Ascending aorta (tissue), 2 donors: Measurements from ENCODE around the gene NBAS. TPM values are rescaled to one million over a fixed set of nuclear protein-coding genes. Genes with fewer than 3 reads are reported as not detected.

Experiments
- DNase-seq, 2 donors: peaks; one replicate each; pipeline ENCODE4 v3.0.0-alpha.2; 2019; ENCODE audit warnings: low spot score in 2 of 2
- H3K27ac ChIP-seq, 2 donors: fragments of 200-600 bp; sonication (generic); one replicate each; pipeline ENCODE4 v1.5.1; 2016 to 2017; ENCODE audit warnings: mild to moderate bottlenecking in 1 of 2
- H3K27me3 ChIP-seq: fragments of 200-600 bp; sonication (generic); one replicate; pipeline ENCODE4 v1.5.1; 2017
- H3K36me3 ChIP-seq, 2 donors: fragments of 200-600 bp; sonication (generic); one replicate each; pipeline ENCODE4 v1.5.1; 2016
- H3K4me1 ChIP-seq, 2 donors: fragments of 200-600 bp; sonication (generic); one replicate each; pipeline ENCODE4 v1.5.1; 2016 to 2017; ENCODE audit warnings: mild to moderate bottlenecking in 1 of 2
- H3K4me3 ChIP-seq, 2 donors: fragments of 200-600 bp; sonication (generic); one replicate each; pipeline ENCODE4 v1.5.1; 2016 to 2017; ENCODE audit warnings: mild to moderate bottlenecking in 1 of 2
- H3K9me3 ChIP-seq, 2 donors: fragments of 200-600 bp; sonication (generic); one replicate each; pipeline ENCODE4 v1.5.1; 2016
- intact Hi-C: fragments of 100-400 bp; cut with DNase I; formaldehyde crosslinking; loops from one replicate; pipeline ENCODE4 v1.15.1; 2023
- total RNA-seq: library from RNA; depleted of rRNA; stranded (reverse); fragments of >200 nt; gene quantifications from one replicate; pipeline ENCODE4 v1.1.0, GENCODE V29; 2016
- TF ChIP-seq, protein P1 (sequence below), 3 experiments: fragments of 200-600 bp in 2 of 3; fragments of 450-650 bp in 1 of 3; sonication (generic) in 2 of 3; IDR thresholded peaks; one replicate each; pipeline ENCODE4 v1.5.1; 2016 to 2019; ENCODE audit warnings: antibody characterized with exemption in 3 of 3, mild to moderate bottlenecking in 1 of 3, moderate library complexity in 1 of 3

NBAS gene
- total RNA-seq, 1 donor from 2014 or later, result 37.1 TPM

DNA sequence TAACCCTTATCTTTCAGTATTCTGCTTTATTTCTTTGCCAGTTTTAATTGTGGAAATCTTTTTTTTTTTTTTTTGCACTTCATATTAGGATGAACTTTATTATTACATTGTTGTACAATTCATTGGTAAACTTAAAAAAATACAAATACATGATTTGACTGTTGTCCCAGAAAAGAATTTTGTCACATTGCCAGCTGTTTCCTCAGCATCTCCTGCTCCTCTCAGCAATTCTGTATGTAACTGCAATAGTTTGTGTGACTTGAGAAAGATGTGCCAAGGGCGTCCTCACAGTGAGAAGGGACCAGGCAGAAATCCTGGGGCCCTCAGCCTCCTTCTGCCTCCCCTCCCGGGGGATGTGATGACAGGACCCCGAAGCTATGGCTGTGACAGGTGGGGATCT is 254.4 kb downstream of the NBAS start:
- TF ChIP-seq, protein P1, sequence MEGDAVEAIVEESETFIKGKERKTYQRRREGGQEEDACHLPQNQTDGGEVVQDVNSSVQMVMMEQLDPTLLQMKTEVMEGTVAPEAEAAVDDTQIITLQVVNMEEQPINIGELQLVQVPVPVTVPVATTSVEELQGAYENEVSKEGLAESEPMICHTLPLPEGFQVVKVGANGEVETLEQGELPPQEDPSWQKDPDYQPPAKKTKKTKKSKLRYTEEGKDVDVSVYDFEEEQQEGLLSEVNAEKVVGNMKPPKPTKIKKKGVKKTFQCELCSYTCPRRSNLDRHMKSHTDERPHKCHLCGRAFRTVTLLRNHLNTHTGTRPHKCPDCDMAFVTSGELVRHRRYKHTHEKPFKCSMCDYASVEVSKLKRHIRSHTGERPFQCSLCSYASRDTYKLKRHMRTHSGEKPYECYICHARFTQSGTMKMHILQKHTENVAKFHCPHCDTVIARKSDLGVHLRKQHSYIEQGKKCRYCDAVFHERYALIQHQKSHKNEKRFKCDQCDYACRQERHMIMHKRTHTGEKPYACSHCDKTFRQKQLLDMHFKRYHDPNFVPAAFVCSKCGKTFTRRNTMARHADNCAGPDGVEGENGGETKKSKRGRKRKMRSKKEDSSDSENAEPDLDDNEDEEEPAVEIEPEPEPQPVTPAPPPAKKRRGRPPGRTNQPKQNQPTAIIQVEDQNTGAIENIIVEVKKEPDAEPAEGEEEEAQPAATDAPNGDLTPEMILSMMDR (IDR thresholded peaks at IDR 0.05), result no peak
- no peaks in the 10 kb centered on the region for H3K4me1 ChIP-seq
- no peaks in the 10 kb centered on the region for H3K9me3 ChIP-seq
- DNase-seq, result no peak
- no peak overlapping the region for H3K4me3 ChIP-seq
- H3K36me3 ChIP-seq, result peaks cover 12 to 58% of the 10 kb centered on the region in 2 donors
- H3K27me3 ChIP-seq, result no peaks in the 10 kb centered on the region
- intact Hi-C loops, result no loop called here
- no peak overlapping the region for H3K27ac ChIP-seq

DNA sequence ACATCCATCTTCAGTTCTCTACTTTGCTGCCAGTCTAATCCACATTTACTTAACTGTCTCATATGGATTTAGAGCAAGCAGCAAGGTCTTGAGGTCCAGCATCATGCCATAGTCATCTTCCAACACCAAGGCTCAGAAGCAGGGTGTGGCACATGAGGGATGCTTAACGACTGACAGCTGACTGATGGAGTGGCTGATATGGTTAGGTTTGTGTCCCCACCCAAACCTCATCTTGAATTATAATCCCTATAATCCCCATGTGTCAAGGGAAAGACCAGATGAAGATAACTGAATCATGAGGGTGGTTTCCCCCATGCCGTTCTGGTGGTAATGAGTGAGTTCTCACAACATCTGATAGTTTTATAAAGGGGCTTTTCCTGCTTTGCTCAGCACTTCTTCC is 257.3 kb downstream of the NBAS start:
- H3K27ac ChIP-seq, result no peak overlapping the region
- TF ChIP-seq, protein P1 (IDR thresholded peaks at IDR 0.05), result no peak
- intact Hi-C loops, result no loop called here
- no peaks in the 10 kb centered on the region for H3K27me3 ChIP-seq
- H3K4me1 ChIP-seq, result no peaks in the 10 kb centered on the region
- DNase-seq, result no peak
- H3K4me3 ChIP-seq, result no peak overlapping the region
- no peaks in the 10 kb centered on the region for H3K9me3 ChIP-seq
- peaks cover 14 to 74% of the 10 kb centered on the region in 2 donors for H3K36me3 ChIP-seq

DNA sequence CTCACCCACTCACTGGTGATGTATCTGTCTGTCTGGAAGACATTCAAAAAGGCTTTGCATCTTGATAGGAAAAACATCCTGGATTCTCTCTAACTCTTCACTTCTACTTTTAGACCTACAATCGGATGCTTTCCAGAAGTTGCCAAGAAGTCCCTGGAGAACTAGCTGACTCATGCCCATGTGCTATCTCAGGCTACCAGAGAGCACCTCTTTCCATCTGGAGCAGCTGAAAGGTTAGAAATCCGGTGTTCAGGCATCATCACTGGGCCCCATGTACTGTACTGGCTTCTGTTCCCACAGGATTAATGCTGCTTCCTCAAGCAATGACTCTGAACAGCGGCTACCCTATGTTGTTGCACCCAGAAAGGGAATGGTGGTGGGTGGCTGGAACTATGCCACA is 259.0 kb downstream of the NBAS start:
- TF ChIP-seq, protein P1 (IDR thresholded peaks at IDR 0.05), result no peak
- Histone ChIP-seq H3K4me1 (no peaks in the 10 kb centered on the region), H3K27me3 (no peaks in the 10 kb centered on the region), H3K9me3 (no peaks in the 10 kb centered on the region), H3K36me3 (peaks cover 14 to 64% of the 10 kb centered on the region in 2 donors), H3K27ac (no peak overlapping the region), H3K4me3 (no peak overlapping the region)
- no peak for DNase-seq
- intact Hi-C loops, result no loop called here

DNA sequence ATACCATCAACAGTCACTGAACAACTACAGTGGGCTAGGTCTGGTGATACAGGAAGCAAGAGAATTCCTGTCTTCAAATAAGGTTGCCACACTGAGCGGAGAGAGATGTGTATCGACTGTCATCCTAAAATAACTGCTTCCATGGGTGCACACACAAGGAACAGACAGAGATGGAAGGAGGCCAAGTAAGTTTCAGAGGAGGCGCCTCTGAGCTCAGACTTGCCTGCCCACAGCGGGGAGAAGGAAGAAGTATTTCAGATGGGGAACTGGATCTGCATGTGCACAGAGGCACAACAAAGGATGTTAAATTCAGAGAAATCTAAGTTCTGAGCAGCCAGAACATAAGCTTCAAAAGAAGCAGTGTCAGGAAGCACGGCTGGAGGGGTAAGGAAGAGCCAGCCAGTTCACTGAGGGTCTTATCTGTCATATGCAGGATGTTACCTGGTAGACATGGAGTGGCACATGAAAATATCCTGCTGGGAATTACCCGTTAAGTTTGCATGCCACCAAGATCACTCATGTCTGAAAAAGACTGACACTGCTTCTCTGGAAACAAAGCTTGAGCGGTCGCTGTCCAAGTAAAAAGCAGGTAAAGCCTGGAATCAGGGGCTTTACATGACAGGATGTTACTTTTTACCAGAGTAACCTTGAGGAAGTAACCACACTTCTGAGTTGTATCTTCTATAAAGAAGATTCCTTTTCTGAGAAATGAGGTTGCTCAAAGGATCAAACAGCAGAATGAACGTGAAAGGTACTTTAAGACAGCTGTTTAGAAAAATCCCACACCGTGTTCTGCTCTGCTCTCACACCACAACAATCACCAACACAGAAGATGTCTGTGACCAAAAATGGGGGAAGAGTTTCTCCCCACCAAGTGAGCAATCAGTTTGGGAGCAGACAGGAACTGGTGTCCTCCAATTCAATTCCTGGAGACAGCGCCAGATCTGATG is 260.2 kb downstream of the NBAS start:
- H3K36me3 ChIP-seq, result peaks cover 11 to 51% of the 10 kb centered on the region in 2 donors

DNA sequence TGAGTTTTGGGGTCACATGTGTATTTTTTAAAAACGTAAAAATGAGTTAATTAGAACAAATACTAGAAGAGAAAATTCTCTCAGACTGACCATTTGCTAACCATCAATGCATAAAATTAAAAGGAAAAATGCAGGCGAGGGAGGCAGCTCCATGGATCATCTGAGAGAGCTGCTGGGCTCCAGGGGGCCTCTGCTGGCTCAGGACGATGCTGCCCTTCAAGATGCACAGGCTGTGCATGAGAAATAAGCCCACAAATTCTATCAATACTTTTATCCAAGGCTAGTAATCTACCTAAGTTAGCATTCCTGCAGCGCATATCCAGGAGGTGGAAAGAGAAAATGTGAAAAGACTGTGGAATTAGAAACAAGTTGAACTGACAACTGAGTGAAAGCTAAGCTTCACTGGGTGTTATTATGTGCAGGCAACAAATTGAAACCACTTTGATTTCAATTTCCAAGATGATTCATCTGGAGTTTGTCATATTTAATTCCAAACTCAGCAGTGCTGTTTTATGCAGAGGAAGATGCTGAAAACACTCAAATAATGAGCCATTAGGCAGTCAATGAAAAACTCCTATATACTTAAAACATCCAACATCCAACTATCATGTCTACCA is 261.1 kb downstream of the NBAS start:
- intact Hi-C loops, result no loop called here
- DNase-seq, result no peak
- no peaks in the 10 kb centered on the region for H3K9me3 ChIP-seq
- H3K4me3 ChIP-seq, result no peak overlapping the region
- peaks cover 11 to 43% of the 10 kb centered on the region in 2 donors for H3K36me3 ChIP-seq
- TF ChIP-seq, protein P1 (IDR thresholded peaks at IDR 0.05), result no peak
- no peak overlapping the region for H3K27ac ChIP-seq
- no peaks in the 10 kb centered on the region for H3K4me1 ChIP-seq
- H3K27me3 ChIP-seq, result no peaks in the 10 kb centered on the region

More for the DNA sequence above, 260.2 kb downstream of the NBAS start:
- Histone ChIP-seq H3K4me1 (no peaks in the 10 kb centered on the region), H3K4me3 (no peak overlapping the region), H3K27ac (no peak overlapping the region), H3K27me3 (no peaks in the 10 kb centered on the region), H3K9me3 (no peaks in the 10 kb centered on the region)
- DNase-seq, result no peak
- TF ChIP-seq, protein P1 (IDR thresholded peaks at IDR 0.05), result no peak
- intact Hi-C loops, result no loop called here
